ENCODE results near the gene LRCH1.

LRCH1 gene

GRCh38 chr13:46562581-46562980 is 9.6 kb downstream of the LRCH1 start:
- DNase-seq (ENCODE audit: low spot score), result no peak

GRCh38 chr13:46565808-46566750 is 13.1 kb downstream of the LRCH1 start:
- peak; percentile 8 for DNase-seq (ENCODE audit: low spot score)

- DNase-seq (ENCODE audit: low spot score), result no peak
Measured at GRCh38 chr13:46567671-46568070, 14.7 kb downstream of the LRCH1 start.

- DNase-seq (ENCODE audit: low spot score), result no peak
Measured at GRCh38 chr13:46569456-46569855, 16.5 kb downstream of the LRCH1 start.

- DNase-seq (ENCODE audit: low spot score), result no peak
Measured at GRCh38 chr13:46570273-46570672, 17.3 kb downstream of the LRCH1 start.

GRCh38 chr13:46571189-46571908 is 18.4 kb downstream of the LRCH1 start:
- DNase-seq (ENCODE audit: low spot score), result no peak

GRCh38 chr13:46571909-46572595 is 19.1 kb downstream of the LRCH1 start:
- DNase-seq (ENCODE audit: low spot score), result no peak

GRCh38 chr13:46572752-46573431 is 19.9 kb downstream of the LRCH1 start:
- DNase-seq (ENCODE audit: low spot score), result no peak

GRCh38 chr13:46575301-46575771 is 22.4 kb downstream of the LRCH1 start:
- no peak for DNase-seq (ENCODE audit: low spot score)

- DNase-seq (ENCODE audit: low spot score), result no peak
Measured at GRCh38 chr13:46575818-46576221, 22.9 kb downstream of the LRCH1 start.

GRCh38 chr13:46576762-46577161 is 23.8 kb downstream of the LRCH1 start:
- DNase-seq (ENCODE audit: low spot score), result no peak

GRCh38 chr13:46577696-46578589 is 25.0 kb downstream of the LRCH1 start:
- peak; percentile 72 for DNase-seq (ENCODE audit: low spot score)

- DNase-seq (ENCODE audit: low spot score), result no peak
Measured at GRCh38 chr13:46578590-46578975, 25.6 kb downstream of the LRCH1 start.

- DNase-seq (ENCODE audit: low spot score), result no peak
Measured at GRCh38 chr13:46580362-46580839, 27.4 kb downstream of the LRCH1 start.

GRCh38 chr13:46582190-46582589 is 29.2 kb downstream of the LRCH1 start:
- DNase-seq (ENCODE audit: low spot score), result no peak

GRCh38 chr13:46586751-46587514 is 34.0 kb downstream of the LRCH1 start:
- DNase-seq (ENCODE audit: low spot score), result no peak

GRCh38 chr13:46587807-46588418 is 34.9 kb downstream of the LRCH1 start:
- no peak for DNase-seq (ENCODE audit: low spot score)

GRCh38 chr13:46592385-46592784 is 39.4 kb downstream of the LRCH1 start:
- DNase-seq (ENCODE audit: low spot score), result no peak

GRCh38 chr13:46593398-46593797 is 40.4 kb downstream of the LRCH1 start:
- no peak for DNase-seq (ENCODE audit: low spot score)

All from putamen (tissue), 1 donor.